Occipital lobe (tissue), 2 donors: Measurements from ENCODE around the gene ARAP1. TPM values are rescaled to one million over a fixed set of nuclear protein-coding genes. Genes with fewer than 3 reads are reported as not detected.
"Not testable (repeated sequence)": the region's sequence is repeated elsewhere in the genome, so short reads cannot be mapped to it uniquely, and the experiment has no call there.

Source experiments
- DNase-seq: peaks from one replicate; lab custom pipeline; 2025; lab: John Stamatoyannopoulos, UW
- total RNA-seq: library from RNA; depleted of rRNA; stranded (reverse); fragments of >200 nt; gene quantifications from one replicate; pipeline ENCODE4 v1.2.3, GENCODE V29; 2014

Gene ARAP1
- 19.3 TPM for total RNA-seq

DNA sequence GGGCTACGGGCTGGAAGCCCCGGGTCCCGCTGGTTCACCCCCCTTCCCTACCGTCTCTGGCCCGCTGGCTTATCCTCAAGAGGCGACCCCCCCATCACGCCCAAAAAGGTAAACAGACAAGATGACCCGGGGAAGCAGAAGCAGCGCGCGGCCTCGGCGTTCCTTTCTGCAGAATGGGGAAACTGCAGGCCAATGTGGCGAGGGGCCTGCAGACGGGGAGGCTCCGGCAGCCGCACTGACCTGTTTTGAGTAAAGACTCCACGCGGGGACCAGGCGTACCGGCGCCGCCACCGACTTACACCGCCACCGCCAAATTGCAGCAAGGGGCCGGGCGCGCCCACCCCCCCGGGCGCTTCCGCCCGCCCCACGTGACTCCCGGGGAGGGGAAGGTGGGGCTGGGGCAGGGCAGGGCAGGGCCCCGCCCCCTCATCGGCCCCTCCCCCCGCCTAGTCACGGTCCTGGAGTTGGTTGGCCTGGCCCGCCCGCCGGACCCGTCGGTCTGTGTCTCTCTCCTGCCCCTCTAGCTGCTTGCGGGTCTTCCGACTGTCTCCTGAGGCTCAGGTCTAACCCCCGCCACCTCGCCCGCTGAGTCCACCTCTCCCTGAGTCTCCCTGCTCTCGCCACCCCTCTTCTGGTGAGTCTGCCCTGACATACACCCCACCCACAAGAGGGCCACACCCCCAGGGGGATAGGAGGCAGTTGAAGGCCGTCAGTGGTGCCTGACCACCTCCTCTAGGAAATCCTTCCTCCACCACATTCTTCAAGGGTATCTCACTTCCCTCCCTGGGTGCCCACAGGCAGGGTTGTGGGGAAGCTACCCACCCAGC is at the start of gene ARAP1:
Gene ARAP1, minus strand, starts transcription at position 321 of the 827 bp plus-strand sequence. CDS start 25,280 bp downstream, outside the sequence.
- DNase-seq, result peak; percentile 48

DNA sequence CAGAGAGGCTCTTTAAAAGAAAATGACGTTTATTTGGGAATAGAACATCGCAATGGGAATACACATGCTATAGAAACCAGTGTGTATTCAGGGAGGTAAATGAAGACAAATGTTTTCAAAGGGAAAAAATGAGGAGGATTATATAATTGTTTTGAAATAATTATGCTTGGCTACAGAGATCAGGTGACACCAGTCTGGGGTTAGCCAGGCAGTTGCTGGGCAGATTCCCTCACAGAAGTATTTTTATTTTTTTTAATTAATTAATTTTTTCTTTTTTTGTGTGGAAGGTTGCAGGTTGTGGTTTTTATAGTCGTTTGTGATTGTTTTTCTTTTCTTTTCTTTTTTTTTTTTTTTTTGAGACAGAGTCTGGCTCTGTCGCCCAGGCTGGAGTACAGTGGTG is 47.2 kb upstream of the ARAP1 start:
- no peak for DNase-seq

DNA sequence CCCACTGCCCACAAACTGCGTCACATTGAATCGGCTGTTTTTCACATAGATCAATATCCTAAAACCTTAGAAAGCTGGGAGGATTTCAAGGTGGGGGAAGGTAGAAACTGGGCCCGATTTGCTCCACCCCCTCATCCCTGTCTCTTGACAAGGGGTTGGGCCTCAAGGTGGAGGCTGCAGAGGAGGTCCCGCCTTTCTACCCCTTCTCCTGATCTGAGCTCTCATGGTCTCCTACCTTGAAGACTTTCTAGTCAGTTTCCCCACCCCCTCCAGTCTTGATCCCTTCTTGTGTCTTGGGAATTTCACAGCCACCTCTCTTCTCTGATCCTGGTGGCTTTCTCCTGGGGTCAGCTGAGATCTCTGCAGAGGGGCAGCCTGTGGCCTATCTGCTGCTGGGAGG is 46.2 kb upstream of the ARAP1 start:
- no peak for DNase-seq

DNA sequence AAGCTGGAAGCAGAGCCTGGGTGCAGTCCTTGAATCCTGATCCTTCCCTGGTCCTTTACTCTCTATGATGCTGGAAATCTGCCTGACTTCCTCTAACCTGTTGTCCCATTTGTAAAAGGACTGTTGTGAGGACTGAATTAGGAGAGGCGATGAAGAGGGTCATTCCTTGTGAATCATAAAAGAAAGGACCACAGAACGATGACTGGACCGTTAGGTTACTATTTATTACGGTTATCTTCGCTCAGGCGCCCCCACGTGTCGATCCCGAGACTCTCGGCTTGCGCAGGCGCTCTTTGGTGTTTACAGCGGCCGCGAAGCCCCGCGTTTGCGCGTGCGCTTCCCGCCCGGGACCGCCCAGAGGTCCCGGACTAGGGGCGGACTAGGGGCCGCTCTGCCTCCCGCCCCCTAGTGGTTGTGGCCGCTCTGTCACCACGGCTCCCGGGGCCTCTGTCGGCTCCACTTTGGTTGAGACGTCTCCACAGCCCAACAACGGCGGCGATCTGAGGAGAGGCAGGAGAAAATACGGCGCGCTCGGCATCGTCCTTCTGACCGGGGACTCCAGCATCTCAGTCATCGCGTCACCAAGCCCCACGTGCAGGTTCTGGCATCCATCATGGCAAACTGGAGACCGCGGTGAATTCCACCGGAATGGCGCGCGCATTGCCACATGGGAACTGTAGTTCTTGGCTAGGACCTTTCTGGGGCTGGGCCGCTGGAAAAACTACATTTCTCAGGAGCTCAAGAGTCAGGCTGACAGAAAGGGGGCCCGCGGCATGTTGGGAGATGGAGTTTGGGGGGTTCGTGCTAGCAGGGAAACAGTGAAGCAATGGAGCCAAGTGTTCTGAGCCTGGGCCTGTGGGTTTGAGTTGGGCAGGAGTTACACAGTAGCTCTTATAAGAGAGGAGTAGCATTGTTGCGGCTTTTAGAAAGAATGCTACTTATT is 41.5 kb upstream of the ARAP1 start, which contains the start of gene STARD10:
Gene STARD10, minus strand, starts transcription at position 623 of the 943 bp plus-strand sequence. CDS start 12,866 bp downstream, outside the sequence.
- peak; percentile 92 for DNase-seq

DNA sequence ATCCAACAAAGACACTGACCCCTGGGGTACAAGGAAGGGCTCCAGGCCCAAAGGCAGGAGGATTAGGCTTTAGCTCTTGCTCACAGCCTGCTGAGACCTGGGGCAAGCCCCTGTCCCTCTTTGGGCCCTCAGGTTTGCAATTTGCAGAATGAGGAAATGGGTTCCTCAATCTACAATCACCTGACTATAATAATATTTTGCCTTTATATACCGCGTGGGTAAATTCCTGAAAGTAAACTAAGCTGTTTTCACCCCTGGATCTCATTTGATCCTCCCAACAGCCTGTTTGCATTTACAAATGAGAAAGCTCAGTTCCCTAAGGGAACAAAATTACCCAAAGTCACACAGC is 40.8 kb upstream of the ARAP1 start:
- DNase-seq, result no peak

DNA sequence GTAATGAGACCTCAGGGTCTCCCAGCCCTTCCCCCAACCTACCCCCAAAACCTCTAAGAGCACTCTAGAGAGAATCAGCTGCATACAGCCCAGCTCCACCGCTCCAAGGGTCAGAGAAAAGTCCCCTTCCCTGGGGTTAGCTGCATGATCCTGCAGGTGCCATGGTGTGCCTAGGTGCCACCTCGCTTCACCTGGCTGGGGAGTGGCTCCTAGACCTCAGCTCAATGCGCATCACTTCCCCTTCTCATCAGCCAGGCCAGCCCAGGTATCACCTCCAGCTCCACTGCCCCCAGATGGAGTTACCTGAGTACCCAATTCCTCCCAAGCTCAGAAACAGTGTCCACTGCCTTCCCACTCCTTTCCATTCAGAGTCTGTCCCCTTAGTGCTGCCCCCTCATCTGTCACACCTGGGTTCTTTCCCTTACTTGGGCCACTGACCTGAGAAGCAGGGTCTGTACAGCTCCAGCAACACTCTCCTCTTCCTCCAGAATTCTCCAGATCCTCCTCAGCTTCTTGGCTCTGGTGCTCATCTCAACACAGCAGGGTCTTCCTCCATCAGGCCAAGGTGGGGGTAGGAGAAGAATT is 40.3 kb upstream of the ARAP1 start:
- DNase-seq, result no peak

DNA sequence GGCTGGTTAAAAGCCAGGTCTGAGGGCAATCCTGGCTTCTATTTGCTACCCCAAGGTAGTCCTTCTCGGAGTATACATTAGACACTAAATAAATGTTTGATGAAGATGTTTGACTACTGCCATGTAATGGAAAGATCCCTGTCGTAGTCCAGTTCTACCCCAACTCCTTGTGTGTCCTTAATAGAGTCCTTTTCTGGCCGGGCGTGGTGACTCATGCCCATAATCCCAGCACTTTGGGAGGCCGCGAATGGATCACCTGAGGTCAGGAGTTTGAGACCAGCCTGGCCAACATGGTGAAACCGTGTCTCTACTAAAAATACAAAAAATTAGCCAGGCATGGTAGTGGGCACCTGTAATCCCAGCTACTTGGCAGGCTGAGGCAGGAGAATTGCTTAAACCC is 39.0 kb upstream of the ARAP1 start:
- DNase-seq, result not testable (repeated sequence)

DNA sequence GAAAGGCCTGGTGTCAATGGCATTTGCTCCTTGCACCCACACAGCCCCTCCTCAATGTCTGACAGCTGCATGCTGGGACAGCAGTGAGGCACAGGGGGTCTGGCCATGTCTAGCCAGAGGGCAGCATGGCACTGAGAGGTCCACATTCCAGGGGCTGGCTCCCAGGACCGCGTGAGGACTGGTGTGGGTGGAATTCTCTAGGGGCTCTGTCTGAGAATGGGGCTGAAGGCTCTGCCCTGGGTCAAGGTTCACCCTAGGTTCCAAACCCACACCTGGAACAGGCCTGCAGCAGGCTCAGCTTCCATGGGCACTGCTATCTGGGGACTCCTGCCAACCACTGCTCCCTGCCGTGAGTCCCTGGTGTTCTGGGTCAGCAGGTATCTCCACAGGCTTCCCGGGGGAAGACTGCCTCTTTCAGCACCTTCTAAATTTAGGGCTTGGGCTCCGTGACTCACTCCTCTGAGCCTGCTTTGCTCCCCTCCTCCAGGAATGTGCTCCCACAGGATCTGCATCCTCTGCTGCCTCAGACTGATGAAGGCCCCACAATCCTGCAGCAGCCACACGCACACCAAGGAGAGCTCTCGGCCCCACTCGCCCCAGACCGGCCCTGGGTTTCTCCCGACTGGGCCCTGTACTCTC is 37.4 kb upstream of the ARAP1 start:
- DNase-seq, result peak; percentile 78

DNA sequence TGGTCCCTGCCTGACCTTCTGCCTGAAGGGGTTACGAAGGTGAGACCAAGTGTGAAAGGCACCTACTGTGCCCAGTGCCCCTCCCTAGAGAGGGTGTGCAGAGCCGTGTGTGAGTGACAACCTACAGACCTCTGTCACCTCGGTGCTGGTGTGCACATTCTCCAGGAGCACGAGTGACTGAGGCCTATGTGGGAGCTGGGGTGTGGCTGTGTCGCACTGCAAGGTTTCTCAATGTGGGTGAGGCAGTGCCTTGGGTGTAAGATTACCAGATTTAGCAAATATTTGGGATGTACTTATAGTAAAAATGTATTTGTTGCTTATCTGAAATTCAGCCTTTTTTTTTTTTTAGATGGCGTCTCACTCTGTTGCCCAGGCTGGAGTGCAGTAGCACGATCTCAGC is 36.0 kb upstream of the ARAP1 start:
- DNase-seq, result no peak

DNA sequence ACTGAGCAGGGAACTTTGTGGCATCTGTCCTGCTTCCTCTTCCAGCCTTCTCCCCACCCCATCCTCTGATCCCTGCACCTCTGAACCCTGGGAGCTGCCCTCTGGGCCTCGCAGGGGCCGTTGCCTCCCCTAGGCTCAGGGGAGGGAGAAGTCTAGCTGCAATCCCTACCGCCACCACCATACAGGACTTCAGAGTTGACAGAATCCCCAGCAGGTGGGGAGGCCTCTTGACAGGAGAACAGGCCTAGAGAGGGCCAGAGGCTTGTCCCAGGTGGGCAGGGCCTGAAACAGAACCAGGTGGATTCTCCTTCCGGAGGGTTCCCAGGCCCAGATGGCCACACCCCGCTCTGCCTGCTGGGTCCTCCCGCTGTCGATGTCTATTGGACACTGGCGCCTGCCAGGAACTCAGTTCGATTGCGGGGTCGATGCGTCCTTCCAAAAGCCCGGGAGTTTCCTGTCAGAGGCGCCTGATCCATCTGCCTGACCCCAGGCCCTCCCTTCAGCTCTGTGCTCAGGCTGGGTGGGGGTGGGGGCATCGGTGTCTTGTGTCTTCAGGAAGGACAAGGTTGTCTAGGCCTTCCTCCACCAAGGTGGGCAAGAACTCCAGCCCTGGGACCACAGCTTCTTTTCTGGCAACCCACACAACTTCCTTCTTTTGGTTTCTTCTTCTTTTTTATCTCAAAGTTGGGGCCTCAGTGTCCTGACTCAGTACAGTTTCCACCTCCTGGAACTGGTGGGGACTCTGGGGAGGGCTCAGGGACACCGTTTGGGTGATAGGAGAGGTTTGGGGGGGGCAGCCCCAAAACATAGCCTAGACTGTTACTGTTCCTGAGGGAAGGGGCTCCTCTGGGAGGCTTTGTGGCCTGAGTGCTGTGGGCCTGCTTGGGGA is 35.3 kb upstream of the ARAP1 start:
- no peak for DNase-seq

DNA sequence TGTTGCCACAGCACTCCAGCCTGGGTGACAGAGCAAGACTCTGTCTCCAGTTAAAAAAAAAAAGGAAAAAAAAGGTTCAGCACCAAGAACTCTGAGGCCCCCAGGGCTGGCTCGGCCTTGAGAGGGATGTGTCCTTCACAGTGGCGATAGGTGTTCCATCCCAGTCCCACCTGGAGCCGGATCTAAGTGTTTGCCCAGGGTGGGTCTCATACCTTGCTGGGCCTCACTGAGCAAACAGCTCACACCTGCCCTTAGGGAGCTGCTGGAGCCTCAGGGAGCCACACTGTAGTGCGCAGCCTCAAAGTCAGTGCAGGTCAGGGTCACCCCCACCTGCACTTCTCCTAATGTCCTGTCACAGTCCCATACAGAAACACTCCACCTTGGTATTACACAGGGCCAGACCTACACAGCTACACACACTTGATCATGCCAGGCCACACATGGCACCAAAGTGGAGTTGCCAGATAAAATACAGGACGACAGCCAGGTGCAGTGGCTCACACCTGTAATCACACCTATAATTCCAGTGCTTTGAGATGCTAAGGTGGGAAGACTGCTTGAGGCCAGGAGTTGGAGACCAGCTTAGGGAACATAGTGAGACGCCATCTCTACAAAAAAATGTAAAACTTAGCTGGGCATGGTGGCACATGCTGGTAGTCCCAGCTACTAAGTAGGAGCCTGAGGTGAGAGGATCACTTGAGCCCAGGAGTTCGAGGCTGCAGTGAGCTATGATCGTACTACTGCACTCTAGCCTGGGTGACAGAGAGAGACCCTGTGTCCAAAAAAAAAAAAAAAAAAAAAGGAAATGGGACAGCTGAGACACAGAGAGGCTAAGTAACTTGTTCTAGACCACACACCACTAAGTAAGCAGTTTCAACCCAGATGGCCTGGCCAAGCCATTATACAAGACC is 34.4 kb upstream of the ARAP1 start:
- DNase-seq, result no peak

DNA sequence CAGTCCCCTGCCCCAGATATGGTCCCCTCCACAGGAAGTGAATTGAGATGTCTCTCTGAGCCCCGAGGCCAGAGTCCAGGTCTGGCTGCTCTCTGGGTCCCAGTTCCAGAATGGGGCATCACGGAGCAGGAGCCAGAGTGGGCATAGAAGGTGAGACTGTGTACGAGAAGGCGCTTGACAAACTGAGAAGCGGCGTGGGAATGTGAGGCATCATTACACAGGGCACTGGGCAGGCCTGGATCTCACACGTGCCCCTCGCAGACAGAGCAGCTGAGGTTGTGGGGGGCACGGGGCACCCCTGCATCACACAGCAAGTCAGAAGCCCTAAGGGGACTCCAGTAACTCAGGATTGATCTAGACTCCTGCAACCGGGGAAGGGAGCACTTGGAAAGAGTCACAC is 32.5 kb upstream of the ARAP1 start:
- DNase-seq, result no peak

DNA sequence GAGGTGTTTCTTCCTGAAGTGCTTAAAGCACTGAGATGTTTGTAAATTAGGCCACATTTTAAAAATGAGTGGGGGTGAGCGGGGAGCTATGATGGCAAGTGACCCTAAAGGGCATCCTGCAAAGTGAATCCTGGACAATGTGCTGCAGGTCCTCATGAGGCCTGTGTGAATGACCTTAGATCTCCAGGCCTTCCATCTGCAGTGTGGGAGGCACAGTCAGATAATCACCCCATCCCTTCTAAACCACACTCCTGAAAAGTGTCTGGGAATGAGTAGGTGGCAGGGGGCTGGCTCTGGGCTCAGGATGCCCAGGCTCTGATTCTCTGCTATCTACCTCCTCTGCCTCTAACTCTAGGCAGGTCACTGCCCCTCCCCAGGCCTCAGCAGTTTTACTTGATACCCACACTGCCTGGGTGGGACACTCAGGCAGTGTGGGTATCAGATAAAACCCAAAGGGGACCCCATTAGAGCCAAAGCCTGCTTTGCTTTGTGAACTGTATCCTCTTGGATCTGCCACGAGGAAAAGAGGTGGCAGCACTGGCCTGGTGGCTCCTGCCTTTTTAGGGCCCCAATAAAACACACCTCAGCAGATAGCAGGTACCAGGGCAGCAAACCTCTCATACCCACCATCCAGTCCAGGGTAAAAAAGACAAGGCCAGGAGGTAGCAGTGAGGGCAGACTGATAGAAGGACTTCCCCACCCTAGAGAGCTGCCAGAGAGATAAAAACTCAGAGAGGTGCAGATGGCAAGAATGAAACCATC is 31.1 kb upstream of the ARAP1 start:
- DNase-seq, result no peak

DNA sequence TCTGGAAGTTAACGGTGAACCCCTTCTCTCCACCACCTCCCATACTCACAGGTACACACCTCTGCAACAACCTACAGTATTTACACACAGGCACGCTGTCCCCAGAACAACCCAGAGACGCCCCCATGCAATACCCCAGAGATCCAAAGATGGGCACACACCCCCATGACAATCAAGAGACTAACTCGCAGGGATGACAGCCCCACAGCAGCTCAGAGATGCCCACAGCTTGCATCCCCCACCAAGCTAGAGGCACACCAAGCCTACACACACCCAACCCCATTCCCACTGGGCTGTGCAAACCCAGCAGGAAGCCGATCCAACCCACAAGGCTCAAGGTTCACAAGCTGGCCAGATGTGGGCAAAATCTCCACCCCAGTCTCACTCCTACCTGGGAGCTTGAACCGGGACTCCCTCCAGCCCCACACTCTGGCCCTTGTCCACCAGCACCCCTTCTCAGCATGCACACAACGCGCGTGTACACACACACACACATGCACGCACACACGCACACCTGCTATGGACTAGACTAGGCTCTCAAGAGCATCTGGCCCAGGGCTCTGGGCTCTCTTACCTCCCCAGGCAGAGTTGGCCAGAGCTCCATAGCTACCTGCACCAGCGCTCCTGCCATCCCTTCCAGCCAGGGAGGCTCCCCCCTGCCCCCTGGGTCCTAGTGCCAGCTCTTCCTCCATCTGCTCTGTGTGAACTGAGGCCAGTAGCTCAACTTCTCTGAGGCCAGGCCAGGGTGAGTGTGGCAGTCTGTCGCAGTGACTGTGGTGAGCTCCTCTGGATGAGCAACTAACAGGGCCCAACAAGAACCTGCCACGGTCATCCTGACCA is 30.1 kb upstream of the ARAP1 start:
- DNase-seq, result no peak

DNA sequence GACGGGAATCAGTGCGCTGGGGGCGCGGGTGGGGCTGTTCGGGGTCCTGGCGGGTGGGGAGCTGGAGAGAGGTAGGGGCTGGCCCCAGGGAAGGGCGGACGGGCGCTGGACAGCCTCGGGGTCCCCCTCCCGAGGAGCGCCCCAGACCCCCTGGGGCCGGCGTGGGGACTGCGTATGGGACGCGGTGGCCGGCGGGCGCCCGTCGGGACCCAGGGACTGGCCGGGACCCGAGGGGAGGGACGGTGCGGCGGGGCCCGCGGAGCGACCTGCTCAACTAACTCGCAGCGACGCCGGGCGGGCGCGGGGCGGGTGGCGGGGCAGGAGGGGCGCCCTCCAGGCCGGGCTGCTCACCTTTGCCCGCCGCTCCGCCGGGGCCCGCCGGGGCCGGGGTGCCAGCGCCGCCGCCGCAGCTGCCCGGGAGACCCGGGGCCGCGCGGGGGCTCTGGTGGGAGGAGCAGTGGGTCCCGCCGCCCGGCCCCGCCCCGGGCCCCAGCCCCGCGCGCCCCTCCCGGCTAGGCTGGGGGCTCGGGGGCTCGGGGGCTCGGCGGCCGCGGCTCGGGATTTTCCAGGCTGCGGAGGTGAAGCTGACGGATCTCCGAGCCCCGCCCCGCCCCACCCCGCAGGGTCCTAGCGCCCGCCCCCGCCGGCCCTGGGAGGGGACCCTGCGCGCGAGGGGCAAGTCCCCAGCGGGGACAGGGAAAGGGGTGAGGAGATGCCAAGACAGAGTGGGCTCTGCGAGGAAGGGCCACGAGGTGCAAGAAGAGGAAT is 29.3 kb upstream of the ARAP1 start:
- no peak for DNase-seq

DNA sequence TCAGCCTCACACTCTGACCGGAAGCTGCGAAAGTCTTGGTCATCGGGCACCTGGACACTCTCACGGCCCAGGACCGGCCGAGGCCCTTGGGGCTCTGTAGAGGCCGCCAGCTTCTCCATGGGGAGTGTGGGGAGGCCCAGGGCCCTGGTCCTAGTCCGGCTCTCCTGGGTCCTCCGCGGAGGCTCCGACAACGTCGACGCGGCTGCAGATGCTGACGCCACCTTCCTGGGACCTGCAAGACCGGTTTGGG is 28.8 kb upstream of the ARAP1 start:
- DNase-seq, result no peak
